Measurements from ENCODE around the gene CABP1.

GRCh38 chr12:120658286-120659150, 18.1 kb downstream of the CABP1 start:
- no peak for TF ChIP-seq POLR2A (IDR thresholded peaks at IDR 0.05; ENCODE audit: low read depth)
- no peak for TF ChIP-seq CTCF (IDR thresholded peaks at IDR 0.05)
- no peak for TF ChIP-seq POLR2AphosphoS5 (IDR thresholded peaks at IDR 0.05)
